ENCODE measurements around the gene GRAMD1A. TPM values are rescaled to one million over a fixed set of nuclear protein-coding genes. Genes with fewer than 3 reads are reported as not detected.
A peak's percentile ranks its signal among the peaks of the same experiment; 100 is the strongest.

GRAMD1A gene
- polyA plus RNA-seq (2012; ENCODE audit: insufficient read depth, insufficient read length, low read depth) = 149 TPM

- H3K36me3 ChIP-seq = no peaks in the 10 kb centered on the region; the same call in none of the 2 replicates
- peak within 1 kb of the TSS; percentile 65 for H3K4me3 ChIP-seq (ENCODE audit: low read depth, low read length)
- no peak for TF ChIP-seq CTCF (IDR thresholded peaks at IDR 0.05; ENCODE audit: low read depth, low read length)
- no peaks in the 10 kb centered on the region for H3K27me3 ChIP-seq
- H3K9me3 ChIP-seq = no peaks in the 10 kb centered on the region
- H3K4me1 ChIP-seq = no peaks in the 10 kb centered on the region
- peak; percentile 85 for DNase-seq
These were observed at the start of gene GRAMD1A for GRCh38 chr19:34999498-35000337. GRAMD1A (plus strand) TSS chr19:35000323; CDS start chr19:35000479, 156 bp downstream.

- Histone ChIP-seq H3K27me3 (no peaks in the 10 kb centered on the region), H3K36me3 (peaks cover 77% of the 10 kb centered on the region), H3K9me3 (peaks cover 8% of the 10 kb centered on the region), H3K4me1 (no peaks in the 10 kb centered on the region), H3K4me3 (ENCODE audit: low read depth, low read length) (no peak overlapping the region)
- no peak for TF ChIP-seq CTCF (IDR thresholded peaks at IDR 0.05; ENCODE audit: low read depth, low read length)
- no peak for DNase-seq
These were observed 47.0 kb upstream of the GRAMD1A start for GRCh38 chr19:34953092-34953491.

- H3K4me3 ChIP-seq (ENCODE audit: low read depth, low read length) = no peak overlapping the region
- H3K4me1 ChIP-seq = no peaks in the 10 kb centered on the region
- H3K27me3 ChIP-seq = no peaks in the 10 kb centered on the region
- no peak for TF ChIP-seq CTCF (IDR thresholded peaks at IDR 0.05; ENCODE audit: low read depth, low read length)
- H3K36me3 ChIP-seq = peaks cover 77% of the 10 kb centered on the region
- H3K9me3 ChIP-seq = peaks cover 27% of the 10 kb centered on the region
- no peak for DNase-seq
These were observed 42.0 kb upstream of the GRAMD1A start for GRCh38 chr19:34957830-34958751.

- DNase-seq = no peak
- no peaks in the 10 kb centered on the region for H3K27me3 ChIP-seq
- H3K9me3 ChIP-seq = peaks cover 27% of the 10 kb centered on the region
- no peak for TF ChIP-seq CTCF (IDR thresholded peaks at IDR 0.05; ENCODE audit: low read depth, low read length)
- H3K36me3 ChIP-seq = peaks cover 70% of the 10 kb centered on the region
- H3K4me3 ChIP-seq (ENCODE audit: low read depth, low read length) = no peak overlapping the region
- no peaks in the 10 kb centered on the region for H3K4me1 ChIP-seq
These were observed 41.1 kb upstream of the GRAMD1A start for GRCh38 chr19:34959021-34959420.

- H3K27me3 ChIP-seq = no peaks in the 10 kb centered on the region
- peaks cover 27% of the 10 kb centered on the region for H3K9me3 ChIP-seq
- no peak for TF ChIP-seq CTCF (IDR thresholded peaks at IDR 0.05; ENCODE audit: low read depth, low read length)
- H3K4me1 ChIP-seq = no peaks in the 10 kb centered on the region
- no peak for DNase-seq
- H3K36me3 ChIP-seq = peaks cover 67% of the 10 kb centered on the region
- H3K4me3 ChIP-seq (ENCODE audit: low read depth, low read length) = no peak overlapping the region
These were observed 39.9 kb upstream of the GRAMD1A start for GRCh38 chr19:34960103-34960805.

All from BE2C (cell line).